Measurements from ENCODE around the gene CD68. TPM values are rescaled to one million over a fixed set of nuclear protein-coding genes. Genes with fewer than 3 reads are reported as not detected.
A peak's percentile ranks its signal among the peaks of the same experiment; 100 is the strongest.

The CD68 gene
- polyA plus RNA-seq, 3 donors, result 56.7 to 63.5 (median 62.6) TPM

DNA sequence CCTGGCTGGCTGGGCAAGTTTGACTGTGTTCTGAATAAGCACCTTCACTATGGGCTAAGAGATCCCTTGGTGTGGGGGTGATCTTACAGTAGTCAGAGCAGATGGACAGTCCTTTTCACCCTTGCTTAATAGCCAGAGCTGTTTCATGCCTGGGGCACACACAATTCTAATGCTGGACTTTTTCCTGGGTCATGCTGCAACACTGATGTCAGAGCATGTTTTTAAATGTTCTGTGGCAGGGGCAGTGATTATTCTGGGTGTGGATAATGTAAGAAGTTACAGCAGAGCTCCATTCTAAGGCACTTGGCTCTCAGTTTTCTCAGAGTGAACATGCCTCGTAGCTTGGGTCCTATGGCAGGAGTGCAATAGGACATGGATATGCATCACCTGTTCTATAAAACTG is 4.0 kb upstream of the CD68 start:
- DNase-seq (ENCODE audit: extremely low read depth in 1 of 11, low read depth in 9 of 11, low spot score in 4 of 11), result no peak

DNA sequence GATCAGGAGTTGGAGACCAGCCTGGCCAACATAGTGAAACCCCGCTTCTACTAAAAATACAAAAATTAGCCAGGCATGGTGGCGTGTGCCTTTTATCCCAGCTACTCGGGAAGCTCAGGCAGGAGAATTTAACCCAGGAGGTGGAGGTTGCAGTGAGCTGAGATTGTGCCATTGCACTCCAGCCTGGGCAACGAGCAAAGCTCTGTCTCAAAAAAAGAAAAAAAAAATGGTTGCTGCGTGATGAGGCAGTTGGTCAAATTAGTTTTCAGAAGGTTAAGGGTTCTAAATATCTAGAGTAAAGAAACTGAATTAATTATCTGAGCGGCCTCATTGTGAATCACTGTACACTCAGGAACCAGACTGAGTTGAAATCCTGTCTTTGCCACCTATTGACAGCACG is 3.5 kb upstream of the CD68 start:
- DNase-seq (ENCODE audit: extremely low read depth in 1 of 11, low read depth in 9 of 11, low spot score in 4 of 11), result no peak

DNA sequence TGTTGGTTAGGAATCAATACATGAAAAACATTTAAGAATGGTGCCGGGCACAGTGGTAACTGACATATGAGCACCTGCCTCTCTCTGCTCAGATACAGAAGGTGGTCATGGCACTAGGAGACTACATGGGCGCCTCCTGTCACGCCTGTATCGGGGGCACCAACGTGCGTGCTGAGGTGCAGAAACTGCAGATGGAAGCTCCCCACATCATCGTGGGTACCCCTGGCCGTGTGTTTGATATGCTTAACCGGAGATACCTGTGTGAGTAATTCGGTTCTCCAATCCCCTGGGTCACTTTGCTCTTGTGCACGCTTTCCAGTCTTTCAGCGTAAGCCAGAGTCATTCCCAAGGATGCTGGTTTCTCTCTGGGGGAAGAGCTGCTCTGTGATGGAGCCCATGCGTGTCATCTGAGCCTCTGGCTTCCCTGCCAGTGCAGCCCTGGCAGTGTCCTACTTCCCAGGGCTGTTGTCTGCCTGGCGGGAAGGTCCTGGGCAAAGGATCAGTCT is 3.0 kb upstream of the CD68 start:
- no peak for DNase-seq (ENCODE audit: extremely low read depth in 1 of 11, low read depth in 9 of 11, low spot score in 4 of 11)

DNA sequence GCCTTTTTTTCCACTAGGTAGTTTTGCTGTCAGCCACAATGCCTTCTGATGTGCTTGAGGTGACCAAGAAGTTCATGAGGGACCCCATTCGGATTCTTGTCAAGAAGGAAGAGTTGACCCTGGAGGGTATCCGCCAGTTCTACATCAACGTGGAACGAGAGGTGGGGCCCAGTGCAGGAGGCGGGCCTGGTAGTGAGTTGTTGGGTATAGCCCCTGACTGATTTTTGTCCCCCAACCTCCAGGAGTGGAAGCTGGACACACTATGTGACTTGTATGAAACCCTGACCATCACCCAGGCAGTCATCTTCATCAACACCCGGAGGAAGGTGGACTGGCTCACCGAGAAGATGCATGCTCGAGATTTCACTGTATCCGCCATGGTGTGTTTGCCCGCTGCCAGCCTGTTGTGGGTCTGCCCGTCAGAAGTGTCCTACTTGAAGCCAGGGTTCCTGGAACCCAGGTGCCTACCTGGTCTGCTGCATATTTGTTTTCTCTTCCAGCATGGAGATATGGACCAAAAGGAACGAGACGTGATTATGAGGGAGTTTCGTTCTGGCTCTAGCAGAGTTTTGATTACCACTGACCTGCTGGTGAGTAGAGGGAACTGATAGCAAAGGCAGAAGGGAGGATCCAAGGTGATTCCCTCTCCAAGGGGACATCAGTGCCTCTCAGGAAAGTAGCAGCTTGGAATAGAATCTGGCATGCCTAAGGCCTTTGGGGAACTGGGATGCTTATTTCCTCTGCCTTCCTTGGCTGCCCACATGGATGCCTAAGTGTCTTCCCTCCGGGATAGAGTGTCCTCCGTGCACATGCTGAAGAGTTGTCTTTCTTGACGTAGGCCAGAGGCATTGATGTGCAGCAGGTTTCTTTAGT is 1.9 kb upstream of the CD68 start:
- no peak for DNase-seq (ENCODE audit: extremely low read depth in 1 of 11, low read depth in 9 of 11, low spot score in 4 of 11)

DNA sequence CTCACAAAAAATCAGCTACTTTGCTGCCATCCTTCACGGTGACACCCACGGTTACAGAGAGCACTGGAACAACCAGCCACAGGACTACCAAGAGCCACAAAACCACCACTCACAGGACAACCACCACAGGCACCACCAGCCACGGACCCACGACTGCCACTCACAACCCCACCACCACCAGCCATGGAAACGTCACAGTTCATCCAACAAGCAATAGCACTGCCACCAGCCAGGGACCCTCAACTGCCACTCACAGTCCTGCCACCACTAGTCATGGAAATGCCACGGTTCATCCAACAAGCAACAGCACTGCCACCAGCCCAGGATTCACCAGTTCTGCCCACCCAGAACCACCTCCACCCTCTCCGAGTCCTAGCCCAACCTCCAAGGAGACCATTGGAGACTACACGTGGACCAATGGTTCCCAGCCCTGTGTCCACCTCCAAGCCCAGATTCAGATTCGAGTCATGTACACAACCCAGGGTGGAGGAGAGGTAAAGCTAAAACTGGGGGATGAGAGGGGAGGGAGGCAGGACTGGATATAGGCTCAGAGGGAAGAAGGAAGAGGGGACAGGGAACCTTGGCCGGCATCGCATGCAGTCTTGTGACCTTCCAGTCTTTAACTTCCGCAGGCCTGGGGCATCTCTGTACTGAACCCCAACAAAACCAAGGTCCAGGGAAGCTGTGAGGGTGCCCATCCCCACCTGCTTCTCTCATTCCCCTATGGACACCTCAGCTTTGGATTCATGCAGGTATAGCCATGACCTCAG is 581 bp downstream of the CD68 start:
- no peak for DNase-seq (ENCODE audit: extremely low read depth in 1 of 11, low read depth in 9 of 11, low spot score in 4 of 11)

DNA sequence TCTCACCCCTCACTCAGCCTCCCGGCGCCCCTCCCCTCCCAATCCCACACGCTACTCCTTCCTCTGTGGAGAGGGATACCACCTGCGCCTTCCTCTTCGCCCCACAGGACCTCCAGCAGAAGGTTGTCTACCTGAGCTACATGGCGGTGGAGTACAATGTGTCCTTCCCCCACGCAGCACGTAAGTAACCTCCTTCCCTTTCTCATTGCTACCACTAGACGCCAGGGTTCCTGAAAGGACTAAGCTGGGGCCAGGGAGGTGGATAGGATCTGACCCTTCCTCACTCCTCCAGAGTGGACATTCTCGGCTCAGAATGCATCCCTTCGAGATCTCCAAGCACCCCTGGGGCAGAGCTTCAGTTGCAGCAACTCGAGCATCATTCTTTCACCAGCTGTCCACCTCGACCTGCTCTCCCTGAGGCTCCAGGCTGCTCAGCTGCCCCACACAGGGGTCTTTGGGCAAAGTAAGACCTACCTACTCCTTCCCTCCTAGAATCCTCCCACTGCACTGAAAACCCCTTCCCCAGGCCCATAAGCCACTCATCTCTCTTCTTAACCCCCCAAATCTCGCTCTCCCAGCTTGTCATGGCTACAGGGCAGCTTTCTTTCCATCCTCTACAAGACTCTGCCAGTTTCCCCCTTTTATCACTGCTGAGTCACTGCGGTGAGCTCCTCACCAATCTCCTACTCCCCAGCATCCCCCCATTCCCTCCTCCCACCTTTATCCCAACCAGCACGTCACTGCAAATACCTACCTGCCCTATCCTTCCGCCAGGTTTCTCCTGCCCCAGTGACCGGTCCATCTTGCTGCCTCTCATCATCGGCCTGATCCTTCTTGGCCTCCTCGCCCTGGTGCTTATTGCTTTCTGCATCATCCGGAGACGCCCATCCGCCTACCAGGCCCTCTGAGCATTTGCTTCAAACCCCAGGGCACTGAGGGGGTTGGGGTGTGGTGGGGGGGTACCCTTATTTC is 1.5 kb downstream of the CD68 start:
- no peak for DNase-seq (ENCODE audit: extremely low read depth in 1 of 11, low read depth in 9 of 11, low spot score in 4 of 11)

DNA sequence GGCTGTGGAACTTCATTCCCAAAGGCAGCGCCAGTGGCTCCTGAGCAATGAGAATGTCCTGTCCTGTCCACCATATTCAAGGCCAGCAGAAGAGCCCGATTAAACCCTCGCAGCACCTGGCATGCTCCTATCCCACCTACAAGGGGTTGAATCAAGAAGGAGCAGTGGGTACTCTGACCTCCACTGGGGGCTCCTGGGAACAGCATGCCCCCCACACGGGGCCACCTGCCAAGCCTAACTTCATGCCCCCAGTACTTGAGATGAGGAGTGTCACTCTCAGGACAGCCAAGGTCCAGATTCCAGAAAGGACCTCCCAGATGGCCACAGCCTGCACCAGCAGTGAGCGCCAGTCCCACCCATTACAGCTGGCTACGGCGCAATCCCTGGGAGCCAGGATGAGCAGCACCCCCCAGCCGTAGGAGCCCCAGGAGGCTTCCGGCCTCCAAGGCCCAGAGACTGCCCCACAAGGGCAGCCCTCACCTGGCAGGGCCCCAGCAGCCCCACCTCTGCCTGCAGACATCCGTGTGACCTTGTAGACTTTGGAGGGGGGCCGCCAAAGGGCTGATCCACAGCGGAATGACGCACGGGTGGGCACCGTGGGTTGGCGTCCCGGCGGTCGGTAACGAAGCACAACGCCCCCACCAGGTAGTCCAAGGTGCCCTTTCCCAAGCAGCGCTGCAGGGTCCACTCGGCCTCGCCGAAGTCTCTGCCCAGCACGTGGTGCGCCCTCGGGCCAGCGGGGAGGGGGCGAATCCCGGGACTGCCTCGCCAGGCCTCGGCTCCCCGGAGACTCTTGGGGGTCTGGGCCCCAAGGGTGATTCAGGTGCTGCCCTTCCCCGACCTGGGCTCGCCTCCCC is 3.2 kb downstream of the CD68 start:
- no peak for DNase-seq (ENCODE audit: extremely low read depth in 1 of 11, low read depth in 9 of 11, low spot score in 4 of 11)

DNA sequence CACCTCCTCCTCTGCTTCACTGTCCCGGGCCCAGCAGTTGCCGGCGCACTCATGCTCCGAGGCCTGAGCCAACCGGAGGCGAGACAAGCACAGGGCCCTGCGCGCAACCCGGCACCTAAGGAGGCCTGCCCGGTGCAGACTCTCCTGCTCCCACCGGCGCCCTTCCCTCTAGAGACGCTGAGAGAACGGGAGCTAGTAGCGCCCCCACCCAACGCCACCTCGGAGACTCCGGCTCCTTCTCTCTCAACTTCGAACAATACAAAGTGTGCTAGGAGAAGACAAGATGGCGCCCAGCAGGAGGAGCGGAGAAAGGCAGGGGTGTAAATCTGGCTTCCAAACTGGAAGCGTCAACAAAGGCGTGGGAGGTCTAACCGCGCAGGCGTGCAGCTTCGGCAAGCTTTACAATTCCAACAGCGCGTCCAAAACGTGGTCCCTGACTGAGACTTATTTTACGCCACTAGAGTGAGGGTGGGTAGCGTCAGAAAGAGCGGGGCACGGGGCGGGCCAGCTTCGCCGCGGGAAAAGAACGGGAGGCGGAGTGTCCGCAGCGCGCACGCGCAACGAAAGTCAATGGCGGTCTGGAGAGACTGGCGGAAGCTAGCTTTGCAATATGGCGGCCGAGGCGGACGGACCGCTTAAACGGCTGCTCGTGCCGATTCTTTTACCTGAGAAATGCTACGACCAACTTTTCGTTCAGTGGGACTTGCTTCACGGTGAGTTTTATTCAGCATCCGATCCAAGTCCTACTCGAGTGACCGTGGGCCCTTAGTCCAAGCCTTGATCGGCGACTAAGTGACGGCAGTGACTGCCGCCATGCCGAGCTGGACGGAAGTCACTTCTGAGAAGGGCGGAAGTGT is 4.0 kb downstream of the CD68 start, which contains the start of gene MPDU1:
MPDU1 (plus strand) TSS at position 600 of the 857 bp plus-strand sequence; CDS start at position 611, 11 bp downstream.
- peak; percentile 95 to 98 (median 96) for DNase-seq (ENCODE audit: extremely low read depth in 1 of 11, low read depth in 9 of 11, low spot score in 4 of 11)

DNA sequence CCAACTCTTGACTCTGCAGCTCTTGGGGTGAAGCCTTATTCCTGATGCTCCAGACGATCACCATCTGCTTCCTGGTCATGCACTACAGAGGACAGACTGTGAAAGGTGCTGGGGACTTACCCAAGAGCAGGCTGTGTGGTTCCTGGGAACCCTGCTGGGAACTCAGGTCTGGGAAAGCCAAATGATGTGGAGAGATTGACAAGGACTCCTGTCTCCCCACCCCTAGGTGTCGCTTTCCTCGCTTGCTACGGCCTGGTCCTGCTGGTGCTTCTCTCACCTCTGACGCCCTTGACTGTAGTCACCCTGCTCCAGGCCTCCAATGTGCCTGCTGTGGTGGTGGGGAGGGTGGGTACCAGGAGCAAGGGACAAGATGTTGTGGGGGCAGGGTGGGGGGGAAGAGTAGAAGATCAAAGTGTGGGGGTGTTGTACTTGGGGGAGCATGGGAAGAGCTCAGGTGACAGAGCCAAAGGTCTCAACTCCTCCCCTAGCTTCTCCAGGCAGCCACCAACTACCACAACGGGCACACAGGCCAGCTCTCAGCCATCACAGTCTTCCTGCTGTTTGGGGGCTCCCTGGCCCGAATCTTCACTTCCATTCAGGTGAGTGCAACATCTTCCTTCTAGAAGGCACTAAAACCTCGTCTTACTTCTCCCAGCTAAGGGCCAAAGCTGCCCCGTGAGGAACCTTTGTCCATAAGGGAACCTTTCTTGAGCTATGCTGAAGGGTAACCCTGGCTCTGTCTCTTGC is 7.4 kb downstream of the CD68 start:
- no peak for DNase-seq (ENCODE audit: extremely low read depth in 1 of 11, low read depth in 9 of 11, low spot score in 4 of 11)

DNA sequence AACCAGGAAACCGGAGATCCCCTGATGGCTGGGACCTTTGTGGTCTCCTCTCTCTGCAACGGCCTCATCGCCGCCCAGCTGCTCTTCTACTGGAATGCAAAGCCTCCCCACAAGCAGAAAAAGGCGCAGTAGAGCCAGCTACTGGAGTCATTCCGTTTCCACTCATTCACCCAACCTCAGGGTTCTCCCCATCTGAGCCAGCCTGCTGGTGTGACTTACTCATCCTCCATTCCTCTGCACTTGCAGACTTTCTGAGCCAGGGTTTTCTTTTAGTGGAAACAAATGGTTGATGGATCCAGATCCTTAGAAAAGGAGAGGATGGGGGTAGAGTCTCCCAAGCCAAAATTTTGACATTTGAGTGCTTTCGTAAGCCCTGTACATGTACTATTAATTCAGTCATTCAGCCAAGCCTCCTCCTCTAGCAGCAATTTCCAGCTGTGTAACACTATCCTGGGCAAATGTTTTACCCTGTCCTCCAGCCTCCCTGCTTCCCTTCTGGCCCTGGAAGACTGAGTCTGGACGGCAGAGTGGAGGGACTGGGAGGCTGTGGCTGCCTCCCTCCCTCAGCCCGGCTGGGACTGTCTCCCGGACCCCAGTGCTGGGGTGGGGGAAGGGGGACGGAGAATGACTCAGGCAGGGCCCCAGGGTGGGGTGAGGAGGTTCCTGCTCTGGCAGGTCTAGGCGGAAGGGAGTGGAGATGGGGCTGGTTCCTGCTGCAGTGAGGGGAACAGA is 8.1 kb downstream of the CD68 start:
- DNase-seq (ENCODE audit: extremely low read depth in 1 of 11, low read depth in 9 of 11, low spot score in 4 of 11), result no peak

DNA sequence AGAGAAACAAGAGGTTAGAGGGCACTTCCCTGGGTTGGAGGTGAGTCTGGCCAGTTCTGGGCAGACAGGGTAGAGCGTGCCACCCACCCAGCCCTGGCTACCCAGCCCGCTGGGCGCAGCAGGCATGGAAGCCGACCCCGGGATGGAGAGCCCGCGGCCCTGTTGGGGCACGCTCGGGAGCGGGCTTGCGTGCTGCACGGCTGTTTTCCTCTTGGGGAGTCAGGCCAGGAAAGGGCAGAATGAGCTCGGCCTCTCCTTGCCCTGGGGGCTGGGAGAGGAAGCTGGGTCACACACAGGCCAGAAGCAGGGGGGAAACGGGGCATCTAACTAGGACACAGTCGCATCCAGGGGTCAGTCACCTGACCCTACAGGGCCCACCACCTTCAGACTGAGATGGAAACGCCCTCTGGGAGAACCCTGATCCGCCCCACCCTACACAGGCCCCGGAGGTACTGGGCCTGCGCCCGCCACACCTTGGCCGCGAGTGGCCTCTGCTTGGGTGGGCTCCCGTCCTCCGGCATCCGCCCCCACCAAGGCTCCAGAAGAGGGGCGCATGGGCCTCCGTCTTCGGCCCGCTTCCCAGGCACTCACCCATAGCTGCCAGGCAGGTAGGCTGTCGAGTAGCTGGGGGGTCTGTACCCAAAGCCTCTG is 9.2 kb downstream of the CD68 start:
- DNase-seq (ENCODE audit: extremely low read depth in 1 of 11, low read depth in 9 of 11, low spot score in 4 of 11), result no peak

DNA sequence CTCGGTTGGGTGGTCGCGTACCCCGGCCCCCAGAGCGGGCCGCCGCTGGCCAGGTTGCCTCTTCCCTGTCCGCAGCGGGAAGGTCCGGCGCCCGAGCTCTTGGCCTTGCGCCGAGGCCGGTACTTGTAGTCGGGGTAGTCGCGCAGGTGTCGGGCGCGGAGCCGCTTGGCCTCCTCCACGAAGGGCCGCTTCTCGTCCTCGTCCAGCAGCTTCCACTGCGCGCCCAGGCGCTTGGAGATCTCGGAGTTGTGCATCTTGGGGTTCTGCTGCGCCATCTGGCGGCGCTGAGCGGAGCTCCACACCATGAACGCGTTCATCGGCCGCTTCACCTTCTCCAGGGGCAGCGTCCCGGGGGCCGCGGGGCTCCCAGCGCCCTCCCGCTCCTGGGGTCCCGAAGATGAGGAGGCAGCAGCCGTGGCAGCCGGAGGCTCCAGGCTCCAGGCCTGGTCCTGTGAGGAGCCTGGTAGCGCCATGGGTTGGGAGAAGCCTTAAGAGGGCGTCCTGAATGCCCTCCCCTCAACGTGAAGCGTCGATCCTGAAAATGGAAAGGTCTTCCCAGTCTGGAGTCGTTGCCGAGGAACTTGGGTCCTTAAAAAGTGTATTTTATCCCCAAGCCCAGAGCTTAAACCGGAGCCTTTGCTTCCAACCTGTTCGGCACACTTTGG is 9.9 kb downstream of the CD68 start:
- DNase-seq (ENCODE audit: extremely low read depth in 1 of 11, low read depth in 9 of 11, low spot score in 4 of 11), result peak in 8 of 11 donors; percentile 79 to 86 (median 82)

DNA sequence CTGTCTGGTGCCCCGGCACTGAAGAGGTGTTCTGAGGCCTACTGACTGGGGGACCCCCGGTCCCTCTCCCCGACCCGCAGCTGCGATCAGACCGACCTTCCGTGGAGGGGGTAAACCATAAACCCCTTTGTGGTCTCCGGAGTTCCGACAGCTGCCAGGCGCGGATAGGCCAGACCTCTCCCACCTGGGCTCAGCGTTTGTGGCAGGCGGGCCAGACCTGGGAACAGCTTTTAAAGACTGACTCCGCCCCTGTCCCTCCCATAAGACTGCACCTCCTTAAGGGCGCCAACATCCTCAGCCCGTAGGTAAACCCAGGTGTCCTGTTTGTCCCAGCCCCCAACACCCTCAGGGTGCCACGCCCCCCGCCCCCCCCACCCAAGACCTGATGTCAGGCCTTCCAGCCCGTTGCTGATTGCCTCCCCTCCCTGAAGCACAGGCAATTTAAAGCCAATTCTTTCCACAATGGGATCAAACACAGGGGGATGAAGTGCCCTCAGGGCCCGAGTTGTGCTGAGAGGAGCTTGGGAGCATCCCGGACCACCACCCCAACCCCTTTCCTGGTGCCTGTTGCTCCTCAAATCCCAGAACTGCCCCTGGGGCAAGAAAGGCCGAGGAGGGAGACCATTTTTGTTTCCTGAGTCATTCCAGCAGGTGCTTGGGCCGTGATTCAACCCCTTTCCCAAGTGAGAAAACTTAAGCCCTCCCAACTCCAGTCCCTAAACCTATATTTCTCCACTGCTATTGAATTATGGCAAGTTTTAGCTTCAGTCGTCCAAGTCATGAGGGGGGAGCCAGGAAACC is 10.7 kb downstream of the CD68 start, which contains the start of gene SOX15:
SOX15 (minus strand) TSS at position 204 of the 801 bp plus-strand sequence. CDS start 418 bp downstream, outside the sequence.
- no peak for DNase-seq (ENCODE audit: extremely low read depth in 1 of 11, low read depth in 9 of 11, low spot score in 4 of 11)

DNA sequence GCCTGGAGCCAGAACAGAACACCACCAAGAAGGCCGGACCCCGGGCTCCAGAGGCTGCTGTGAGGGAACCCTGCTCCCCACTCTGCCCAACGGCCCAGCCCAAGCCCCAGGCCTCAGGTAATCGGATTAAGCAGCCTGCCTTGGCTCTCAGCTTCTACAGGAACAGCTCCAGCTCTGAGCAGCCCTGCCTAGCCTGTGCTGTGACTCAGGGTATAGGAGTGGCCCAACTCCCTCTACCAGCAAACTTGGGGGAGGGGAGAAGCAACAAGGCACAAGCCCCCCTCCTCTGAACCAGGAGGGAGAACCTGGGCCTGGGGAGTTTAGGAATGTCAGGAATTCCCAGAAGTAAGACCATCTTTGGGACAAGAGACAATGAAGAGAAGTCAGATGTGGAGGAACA is 11.3 kb downstream of the CD68 start:
- DNase-seq (ENCODE audit: extremely low read depth in 1 of 11, low read depth in 9 of 11, low spot score in 4 of 11), result no peak
